ENCODE results near the gene MAML3.

GRCh38 chr4:139844459-139845036 lies 309.4 kb downstream of the MAML3 start:
- TF ChIP-seq FOXM1 (IDR thresholded peaks at IDR 0.05; ENCODE audit: borderline replicate concordance) (no peak), ARNT (IDR thresholded peaks at IDR 0.05) (no peak), HDGF (IDR thresholded peaks at IDR 0.05; ENCODE audit: borderline replicate concordance) (no peak), SUZ12 (IDR thresholded peaks at IDR 0.05) (no peak)
